ENCODE data around the gene TEX55.

DNA sequence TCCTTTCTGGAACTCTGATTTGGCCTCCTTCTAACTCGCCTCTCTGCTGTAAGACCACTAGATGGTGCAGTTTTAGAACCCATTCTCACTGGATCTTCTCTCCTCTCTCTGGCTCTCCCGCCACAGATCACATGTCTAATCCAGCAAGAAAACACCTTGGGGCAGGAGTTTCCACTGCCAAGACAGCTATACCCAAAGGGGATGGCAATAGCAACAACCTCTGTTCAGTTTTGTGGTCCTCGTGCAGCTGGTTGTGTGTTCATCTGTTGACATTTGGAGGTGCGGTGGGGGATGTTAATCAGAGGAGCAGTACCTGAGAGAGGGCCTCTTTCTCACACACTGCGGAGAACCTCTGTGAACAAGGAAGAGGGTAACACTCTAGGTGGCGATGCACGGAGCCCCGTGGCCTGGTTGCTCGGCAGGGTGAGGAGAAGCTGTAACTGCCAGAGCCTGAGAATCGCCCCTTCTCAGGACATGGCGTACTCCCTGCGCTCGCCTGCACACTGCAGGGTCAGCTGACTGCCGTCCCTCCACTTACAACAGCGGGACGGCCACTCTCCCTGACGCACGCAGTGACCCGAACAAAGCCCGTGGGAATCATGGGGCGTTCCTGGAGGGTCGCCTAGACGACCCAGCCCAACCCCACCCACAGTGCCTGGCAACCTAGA is at the start of gene TEX55:
- TF ChIP-seq, protein P1, sequence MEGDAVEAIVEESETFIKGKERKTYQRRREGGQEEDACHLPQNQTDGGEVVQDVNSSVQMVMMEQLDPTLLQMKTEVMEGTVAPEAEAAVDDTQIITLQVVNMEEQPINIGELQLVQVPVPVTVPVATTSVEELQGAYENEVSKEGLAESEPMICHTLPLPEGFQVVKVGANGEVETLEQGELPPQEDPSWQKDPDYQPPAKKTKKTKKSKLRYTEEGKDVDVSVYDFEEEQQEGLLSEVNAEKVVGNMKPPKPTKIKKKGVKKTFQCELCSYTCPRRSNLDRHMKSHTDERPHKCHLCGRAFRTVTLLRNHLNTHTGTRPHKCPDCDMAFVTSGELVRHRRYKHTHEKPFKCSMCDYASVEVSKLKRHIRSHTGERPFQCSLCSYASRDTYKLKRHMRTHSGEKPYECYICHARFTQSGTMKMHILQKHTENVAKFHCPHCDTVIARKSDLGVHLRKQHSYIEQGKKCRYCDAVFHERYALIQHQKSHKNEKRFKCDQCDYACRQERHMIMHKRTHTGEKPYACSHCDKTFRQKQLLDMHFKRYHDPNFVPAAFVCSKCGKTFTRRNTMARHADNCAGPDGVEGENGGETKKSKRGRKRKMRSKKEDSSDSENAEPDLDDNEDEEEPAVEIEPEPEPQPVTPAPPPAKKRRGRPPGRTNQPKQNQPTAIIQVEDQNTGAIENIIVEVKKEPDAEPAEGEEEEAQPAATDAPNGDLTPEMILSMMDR (IDR thresholded peaks at IDR 0.05; ENCODE audit: borderline replicate concordance, extremely low read depth, low read length, poor library complexity, severe bottlenecking): peak; percentile 71
- TF ChIP-seq EZH2 (IDR thresholded peaks at IDR 0.05; ENCODE audit: borderline replicate concordance, low read depth, low read length, severe bottlenecking): no peak
